ENCODE results near the gene GNB1.
"Not testable (repeated sequence)": the region's sequence is repeated elsewhere in the genome, so short reads cannot be mapped to it uniquely, and the experiment has no call there.

Gene GNB1

DNA sequence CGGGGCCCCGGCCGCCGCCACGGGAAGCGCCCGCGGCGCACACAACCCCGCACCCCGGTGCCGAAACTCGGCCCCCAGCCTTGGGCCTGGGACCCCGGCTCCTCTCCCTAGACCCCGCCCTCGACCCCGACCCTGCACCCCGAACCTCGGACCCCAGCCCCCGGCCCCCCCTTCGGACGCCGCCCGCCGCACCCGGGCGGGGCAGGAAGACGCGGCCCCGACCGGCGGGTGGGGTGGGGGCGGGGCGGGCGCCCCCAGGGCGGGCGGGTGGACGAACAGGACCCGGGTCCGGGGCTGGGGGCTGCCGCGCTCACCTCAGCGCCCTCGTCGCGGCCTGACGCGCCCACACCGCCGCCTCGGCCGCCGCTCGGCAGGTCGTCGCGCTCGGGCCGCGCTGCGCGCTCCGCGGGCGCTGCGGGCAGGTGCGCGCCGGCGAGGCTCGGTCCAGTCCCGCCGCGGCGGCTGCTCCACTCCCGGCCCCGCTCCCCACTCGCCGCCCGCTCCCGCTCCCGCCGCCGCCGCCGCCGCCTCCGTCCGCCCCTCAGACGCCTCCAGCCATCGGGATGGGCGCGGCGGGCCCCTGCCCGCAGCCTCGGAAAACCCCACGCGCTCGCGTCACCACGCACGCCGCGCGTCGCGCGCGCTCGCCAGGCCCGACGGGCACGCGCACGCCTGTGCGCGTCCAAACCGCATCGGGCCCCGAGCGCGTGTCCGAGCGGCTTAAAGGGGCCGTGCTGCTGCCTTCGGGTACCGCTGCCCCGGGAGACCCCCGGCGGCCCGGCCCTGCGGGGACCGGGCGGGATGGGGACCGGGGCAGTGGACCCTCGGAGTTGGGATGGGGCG lies at the start of gene GNB1:
GNB1 (minus strand) TSS at position 582 of the 843 bp plus-strand sequence. CDS start 65,634 bp downstream, outside the sequence.
- peak; percentile 69 for DNase-seq

DNA sequence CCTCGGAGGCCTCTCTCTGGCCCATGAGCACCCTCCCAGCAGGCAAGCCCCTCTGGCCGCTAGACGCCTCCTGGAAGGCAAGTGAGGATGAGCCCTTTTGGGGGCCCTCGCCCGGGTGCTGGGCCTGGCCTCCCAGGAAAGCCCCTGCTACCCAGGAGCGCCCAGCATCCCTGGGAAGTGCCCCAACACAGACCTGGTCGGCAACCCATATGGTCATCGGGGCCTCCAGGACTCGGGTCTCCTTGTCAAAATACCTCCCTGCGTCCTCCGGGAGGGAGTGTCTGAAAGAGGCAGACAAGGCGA lies 49.2 kb upstream of the GNB1 start:
- DNase-seq = no peak

DNA sequence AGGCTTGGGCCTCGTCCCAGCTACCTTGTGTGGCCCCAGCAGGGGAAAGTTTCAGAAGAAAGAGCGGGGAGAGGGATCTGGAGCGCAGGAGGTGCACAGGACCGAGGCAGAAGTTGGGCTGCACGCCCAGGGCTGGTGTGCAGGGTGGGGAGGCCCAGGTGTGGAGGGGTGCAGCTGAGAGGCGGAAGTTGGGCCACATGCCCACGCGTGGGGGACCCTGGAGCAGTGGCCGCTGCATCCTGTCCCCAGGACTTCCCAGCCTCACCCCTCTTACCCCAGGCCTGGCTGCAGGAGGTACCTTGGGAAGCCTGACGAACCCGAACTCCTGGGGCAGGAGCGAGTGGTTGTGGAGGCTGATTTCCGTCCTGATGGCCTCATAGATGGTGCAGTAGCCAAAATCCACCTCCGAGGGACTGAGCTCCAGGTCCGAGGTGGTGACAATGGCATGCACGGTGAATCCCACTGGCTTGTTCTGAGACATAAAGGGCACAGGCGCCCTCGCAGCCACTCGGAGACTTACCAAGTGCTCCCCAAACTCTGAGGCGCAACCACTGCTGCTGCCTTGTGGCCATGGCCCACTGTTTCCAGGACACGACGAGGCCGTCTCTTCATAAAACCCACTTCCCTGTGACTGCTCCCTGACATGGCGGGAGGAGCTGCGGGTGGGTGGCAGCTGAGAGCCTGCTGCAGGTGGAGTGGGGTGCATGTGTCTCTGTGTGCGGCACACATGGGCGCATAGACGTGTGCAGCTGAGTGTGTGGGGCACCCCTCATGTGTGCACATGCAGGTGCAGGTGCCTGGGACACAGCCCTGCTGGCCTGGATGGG lies 48.6 kb upstream of the GNB1 start:
- no peak for DNase-seq

DNA sequence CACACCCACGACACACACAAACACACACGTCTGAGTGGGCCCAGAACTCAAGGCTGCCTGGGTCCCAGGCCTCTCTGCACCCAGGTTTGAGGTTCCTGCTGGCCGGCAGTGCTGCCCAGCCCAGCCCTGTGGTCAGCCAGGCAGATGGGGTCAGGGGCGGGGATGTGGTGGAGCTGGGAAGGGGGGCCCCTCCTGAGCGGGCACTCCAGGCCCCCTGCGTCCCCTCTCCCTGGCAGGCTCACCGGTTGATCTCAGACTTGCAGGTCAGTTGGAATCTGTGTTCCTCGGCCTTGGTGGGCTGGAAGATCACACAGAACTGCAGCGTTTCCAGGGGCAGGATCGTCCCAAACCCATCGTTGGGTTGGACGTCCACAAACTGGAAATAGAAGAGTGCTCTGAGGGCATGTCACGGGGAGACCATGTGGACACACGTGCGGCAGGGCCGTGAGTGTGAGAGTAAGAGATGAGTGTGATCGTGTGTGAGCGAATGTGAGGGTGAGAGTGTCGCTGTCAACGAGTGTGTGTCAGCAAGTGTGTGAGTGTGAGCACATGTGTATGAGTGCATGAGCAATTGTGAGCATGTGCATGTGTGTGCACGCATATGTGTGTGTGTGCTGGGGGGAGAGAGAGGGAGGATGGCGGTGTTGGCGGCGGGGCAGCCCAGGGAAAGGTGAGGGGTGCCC lies 47.9 kb upstream of the GNB1 start:
- DNase-seq = no peak

DNA sequence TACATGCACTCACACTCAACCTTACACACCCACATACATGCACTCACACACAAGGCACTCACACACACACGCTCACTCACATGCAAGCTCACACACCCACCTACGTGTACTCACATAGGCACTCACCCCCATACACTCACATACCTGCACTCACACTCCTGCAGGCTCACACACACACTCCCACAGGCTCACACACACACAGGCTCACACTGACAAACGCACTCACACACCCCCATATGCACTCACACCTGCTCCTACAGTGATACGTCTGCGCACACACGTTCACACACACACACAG lies 47.3 kb upstream of the GNB1 start:
- DNase-seq = no peak

DNA sequence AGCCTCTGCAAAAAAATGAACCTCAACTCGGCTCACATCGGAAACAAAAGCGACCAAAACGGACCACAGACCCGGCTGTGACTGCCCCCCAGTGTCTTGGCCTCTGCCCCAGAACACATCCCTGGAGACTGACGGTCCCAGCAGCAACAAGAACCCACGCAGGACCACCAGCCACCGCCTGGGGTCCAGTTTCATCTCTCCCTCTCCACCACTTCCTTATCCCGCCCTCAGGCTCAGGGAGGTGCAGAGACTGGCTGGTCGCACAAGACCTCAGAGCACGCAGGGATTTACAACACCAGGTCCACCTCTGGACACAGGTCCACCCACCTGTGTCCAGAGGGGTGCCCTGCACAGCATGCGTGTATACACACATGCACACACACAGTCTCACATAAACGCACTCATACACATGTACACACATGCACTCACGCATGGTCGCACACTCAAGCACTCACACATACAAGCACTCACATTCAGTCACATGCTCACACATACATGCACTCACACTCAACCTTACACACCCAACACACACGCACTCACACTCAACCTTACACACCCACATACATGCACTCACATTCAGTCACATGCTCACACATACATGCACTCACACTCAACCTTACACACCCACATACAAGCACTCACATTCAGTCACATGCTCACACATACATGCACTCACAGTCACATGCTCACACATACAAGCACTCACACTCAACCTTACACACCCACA lies 46.8 kb upstream of the GNB1 start:
- DNase-seq = no peak

DNA sequence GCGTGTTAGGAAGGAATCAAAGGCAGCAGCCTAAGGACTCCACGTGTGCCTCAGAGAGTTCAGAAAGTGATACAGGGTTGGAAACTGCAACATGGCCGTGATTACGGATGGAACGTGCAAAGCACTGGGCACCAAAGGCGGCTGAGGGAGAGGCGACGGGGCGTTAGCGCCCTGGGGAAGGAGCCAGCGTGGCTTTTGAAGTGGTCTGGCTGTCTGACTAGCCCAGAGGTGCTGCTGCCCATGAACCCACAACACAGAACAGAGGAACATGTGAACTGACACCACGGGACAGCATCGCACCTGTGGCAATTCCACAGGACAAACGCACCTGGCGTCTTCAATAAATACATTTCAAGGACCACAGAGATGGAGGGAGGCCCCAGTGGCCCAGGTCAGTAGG lies 46.2 kb upstream of the GNB1 start:
- DNase-seq = no peak

DNA sequence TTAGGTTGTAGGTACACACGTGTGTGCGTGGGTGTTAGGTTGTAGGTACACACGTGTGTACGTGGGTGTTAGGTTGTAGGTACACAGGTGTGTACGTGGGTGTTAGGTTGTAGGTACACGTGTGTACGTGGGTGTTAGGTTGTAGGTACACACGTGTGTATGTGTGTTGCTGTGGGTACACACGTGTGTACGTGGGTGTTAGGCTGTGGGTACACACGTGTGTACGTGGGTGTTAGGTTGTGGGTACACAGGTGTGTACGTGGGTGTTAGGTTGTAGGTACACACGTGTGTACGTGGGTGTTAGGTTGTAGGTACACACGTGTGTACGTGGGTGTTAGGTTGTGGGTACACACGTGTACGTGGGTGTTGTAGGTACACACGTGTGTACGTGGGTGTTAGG lies 44.0 kb upstream of the GNB1 start:
- DNase-seq = not testable (repeated sequence)

DNA sequence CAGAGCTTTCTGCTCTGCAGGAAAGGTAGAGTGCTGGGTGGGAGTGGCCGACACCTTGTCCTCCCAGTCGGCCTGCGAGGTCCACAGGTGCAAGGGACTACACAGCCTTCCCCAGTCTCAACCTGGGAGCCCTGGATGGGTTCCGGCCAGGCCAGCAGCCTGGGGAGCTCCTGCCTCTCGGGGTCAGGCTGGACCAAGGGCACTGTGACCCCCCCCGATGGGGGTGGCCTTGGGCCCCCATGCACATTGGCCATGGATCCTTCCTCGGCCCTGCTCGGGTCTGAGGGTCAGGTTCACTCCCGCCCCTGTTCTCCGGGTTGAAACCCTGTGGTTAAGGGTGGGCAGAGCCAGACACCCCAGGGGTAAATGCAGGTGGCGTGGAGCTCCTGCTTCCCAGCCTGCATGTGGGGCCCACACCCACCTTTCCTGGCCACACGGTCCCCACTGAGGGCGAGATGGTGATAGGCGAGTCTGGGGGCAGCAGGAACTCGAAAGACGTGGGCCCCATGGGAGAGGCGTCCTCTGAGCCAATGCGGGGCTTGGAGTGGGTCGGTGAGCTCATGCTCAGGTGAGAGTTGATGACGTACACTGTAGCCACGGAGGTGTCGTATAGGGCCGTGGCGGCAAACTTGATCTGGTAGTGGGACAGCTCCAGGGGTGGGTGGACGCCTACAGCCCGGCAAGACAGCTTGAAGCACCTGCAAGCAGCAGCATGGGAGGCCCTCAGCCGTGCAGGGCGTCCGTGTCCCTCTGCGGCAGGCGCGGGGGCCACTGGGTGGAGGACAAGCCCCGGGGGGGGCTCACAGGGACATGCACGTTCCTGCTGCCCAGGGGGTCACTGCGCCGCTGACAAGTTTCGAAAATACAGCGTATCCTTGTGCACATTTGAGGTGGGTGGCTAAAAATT lies 39.0 kb upstream of the GNB1 start:
- no peak for DNase-seq

DNA sequence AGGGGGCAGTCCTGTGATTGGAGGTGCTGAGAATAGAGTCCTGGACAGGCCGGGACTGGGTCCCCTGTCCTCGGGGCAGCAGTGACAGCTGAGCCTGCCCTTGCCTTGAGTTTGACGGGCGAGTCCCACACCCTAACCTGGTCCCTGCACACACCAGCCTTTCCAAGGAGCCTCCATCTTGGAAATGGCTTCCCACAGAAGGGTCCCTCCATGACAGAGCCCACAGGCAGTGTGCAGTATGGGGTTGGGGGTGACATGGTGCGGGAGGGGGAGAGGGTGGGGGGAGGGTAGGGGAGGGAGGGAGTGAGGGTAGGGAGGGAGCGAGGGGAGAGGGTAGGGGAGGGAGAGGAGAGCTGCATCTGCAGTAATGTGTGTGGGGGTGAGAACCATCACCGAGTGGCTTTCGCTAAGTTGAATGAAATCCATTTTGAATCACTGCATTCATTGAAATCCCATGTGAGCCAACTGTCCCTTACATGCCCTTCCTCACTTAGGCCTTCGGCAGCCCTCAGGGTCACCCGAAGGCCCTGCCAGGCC lies 38.3 kb upstream of the GNB1 start:
- DNase-seq = no peak

DNA sequence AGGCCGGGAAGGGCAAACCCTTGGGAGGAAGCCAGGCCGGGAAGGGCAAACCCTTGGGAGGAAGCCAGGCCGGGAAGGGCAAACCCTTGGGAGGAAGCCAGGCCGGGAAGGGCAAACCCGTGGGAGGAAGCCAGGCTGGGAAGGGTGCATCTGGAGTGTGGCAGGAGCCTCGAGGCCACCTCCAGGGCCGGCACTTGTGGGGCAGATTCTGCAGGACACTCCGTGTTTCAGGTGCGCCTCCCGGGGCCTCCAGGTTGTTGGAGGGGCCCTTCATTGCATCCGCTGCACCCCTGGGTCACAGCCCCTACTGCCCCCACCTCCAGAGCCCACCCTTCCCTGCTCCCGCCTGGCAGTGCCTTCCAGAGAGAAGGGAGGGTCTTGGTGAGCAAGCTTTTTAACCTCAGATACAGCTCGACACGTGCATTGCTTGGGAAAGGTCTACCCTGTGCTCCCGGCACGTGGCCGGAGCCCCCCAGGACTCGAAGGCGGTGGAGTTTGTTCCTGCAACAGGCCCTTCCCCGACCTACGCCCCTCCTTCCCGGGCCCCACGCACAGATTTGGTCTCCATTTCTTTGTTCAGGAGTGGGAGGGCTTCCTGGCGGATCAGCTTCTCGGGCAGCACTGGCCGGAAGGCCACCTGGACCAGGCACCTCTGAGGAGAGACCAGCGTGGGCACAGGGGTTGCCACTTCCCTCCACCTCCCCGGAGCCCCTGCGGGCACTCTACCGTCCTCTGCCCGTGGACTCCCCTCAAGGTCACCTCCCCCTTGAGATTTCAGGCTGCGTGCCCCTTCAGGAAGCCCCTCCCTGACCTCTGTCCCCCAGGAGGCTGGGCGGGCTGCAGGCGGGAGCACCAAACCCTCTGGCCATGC lies 37.6 kb upstream of the GNB1 start:
- DNase-seq = no peak

DNA sequence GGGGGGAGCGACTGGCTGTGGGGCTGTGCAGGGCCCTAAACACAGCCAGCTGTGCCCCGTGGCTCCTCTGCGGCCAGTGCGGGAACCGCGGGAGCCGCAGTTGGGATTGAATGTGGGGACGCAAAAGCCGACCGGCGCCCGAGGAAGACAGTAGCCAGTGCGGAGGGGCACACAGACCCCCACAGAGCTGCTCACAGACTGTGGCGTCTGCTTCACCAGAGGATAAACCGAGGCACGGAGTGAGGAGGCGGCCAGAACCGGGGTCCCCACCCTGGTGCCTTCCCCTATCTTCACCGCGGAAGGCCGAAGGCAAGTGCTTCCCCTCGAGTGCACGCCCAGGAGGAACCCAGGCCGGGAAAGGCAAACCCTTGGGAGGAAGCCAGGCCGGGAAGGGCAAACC lies 36.9 kb upstream of the GNB1 start:
- no peak for DNase-seq

DNA sequence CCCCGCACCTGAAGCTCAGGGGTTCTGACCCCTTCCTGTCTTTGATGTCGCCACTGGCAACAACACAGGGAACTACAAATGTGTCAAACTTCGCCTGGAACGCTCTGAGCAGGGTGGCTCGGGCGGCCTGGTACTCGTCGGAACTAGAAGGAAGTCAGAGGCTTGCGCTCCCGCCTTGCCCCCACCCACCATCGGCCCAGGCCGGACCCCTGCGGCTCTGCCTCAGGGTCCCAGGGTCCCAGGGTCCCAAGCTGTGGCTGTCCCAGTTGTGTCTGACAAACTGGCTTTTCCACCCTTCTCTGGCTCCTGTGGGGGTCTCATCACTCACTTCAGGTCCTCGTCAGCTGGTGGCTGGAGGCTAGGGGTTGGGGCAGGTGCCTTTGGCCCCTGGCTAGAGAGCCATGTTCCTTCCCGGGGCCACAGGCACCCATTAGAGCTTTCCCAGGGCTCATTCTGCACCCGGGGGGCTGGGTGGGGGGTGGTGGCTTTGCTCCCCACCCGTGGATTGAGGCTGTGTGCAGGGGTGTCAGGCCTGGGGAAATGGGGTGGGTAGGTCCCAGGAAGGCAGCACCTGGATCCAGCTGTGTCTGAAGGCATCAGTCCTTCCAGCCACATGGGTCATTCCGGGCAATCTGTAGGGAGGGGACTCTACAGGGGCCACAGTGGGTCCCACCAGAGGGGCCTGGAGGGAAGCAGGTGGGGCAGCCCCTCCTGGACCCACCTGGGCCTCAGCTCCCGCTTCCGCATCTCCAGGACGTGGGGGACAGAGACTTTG lies 36.2 kb upstream of the GNB1 start:
- DNase-seq = no peak

DNA sequence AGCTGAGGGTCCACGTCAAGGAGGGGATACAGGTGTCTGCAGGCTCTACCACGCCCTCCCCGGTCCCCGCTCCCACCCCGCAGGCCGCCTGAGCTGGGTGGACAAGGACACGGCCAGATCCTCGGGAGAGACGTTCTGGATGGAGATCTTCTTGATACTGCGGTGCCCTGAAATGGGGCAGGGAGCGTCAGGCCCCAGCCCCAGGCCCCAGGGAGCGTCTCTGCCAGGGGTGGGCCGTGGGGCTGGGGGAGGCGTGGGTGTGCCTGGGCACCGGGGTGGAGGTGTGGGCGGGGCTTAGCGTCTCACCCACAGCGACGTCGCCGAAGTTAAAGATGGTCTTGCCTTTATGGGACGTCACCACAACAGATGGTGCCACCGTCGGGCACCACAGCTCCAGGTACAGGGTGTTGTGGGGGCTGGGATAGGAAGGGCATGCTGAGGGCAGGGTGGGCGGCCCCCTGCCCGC lies 35.5 kb upstream of the GNB1 start:
- no peak for DNase-seq

DNA sequence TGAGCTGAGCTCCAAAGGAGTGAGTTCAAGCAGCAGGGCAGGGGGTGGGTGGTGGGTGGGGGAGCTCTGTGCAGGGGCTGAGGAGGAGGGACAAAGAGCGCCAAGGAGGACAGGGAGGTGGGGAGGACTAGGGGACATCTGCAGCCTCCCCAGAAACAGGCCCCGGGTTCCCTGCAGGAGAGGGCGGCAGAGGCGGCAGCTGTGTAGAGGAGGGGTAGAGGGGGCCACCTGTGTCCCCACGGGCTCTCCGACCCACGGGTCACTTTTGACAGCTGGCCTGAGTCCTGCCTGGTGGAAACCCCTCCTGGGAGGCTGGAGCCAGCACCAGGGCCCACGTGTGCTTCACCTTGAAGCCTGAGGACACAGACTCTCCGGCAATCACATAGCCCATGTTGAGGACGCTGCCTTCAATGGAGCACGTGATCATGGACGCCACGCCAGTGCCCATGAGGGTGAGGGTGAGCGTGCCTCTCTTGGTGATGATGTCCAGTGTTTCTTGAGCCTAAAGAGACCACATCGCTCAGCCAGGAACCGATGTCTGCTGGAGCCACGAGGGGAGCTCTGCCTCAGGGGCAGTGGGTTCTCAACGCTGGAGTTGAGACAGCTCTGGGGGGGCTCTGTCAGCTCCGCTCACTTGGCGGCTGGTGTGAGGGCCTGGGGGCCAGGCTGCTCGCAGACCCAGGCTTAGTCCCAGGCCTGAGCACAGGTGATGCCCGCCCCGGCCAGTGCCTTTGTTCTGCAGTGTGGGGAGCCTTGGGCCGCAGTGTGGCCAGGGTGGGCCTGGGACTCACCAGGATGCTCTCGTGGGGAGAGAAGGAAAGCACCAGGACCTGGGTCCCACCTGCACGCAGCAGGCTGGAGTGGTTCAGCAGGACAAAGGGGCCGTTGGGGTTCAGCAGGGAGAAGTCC lies 34.8 kb upstream of the GNB1 start:
- DNase-seq = no peak

DNA sequence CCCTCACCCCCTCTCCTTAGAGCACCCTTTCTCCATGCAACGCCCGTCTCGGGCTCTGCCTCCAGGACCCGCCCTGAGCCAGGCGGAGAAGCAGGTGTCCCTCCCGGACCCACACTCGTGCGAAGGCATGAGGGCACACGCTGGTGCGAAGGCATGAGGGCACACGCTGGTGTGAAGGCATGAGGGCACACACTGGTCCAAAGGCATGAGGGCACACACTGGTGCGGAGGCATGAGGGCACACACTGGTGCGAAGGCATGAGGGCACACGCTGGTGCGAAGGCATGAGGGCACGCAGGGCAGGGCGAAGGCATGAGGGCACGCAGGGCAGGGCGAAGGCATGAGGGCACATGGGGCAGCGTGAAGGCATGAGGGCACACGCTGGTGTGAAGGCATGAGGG lies 34.0 kb upstream of the GNB1 start:
- DNase-seq = no peak

DNA sequence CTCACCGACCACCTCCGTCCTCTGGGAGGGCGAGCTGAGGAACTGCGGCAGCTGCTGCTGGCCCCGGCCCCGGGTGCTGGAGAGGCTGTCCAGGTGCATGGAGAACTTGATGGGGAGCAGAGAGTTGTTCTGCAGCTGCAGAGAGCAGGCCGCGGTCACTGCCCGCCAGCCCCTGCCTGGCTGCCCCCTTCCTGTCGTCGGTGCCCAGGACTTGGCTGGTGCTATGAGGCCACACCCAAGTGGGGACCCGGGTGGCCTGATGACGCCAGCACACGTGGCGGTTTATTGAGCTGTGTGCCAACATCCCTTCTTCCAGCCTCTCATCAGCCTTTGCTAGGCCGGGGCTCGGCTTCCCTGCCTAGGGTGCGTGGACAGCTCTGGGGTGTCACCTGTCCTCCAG lies 33.5 kb upstream of the GNB1 start:
- DNase-seq = no peak

DNA sequence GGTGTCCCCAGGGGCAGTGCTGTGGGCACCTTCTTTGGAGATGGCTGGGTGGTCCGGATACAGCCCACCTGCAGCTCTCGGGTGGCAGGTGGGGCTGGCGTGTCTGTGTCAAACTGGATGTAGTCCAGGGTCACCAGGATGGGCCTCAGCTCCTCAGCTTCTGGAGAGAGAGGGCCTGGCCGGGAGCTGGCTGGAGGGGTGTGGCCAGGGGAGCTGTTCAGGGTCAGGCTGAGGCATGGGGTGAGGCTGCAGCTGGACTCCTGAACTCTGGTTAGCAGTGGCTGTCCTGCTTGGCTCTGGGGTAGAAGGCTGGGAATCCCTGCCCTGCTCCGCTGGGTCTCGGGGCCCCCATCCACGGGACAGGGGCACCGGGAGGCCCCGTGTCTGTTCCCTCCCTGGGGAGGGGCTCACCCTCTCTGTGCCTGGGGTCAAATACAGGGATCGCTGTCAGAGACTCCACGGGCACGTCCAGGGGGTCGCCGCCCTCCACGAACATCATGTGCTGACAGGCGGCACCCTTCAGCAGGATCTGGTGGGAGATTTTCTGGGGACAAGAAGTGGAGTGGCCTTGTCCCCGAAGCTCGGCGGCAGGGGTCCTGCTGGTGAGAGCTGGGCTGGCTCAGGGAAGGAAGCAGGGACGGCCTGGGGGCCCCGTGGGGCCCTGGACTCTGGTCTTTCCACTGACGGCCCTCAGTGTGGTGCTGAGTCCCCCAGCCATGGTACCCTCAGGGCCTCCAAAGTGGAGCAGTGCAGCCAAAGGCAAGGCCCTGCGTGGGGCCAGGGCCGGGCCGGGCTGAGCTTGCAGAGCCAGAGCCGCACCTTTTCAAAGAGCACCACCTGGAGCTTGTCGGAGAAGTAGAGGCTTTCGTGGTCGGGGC lies 32.3 kb upstream of the GNB1 start:
- DNase-seq = no peak
